SK-N-MC (cell line): ENCODE results near the gene GNPAT.

Source experiments
- DNase-seq: peaks from one replicate; pipeline ENCODE4 v3.0.0-alpha.2; 2011; ENCODE audit warnings: low read depth, low spot score
- H3K27ac ChIP-seq: fragments of 200-600 bp; sonication (generic); 2 replicates; pipeline ENCODE4 v1.5.1; 2016; ENCODE audit warnings: mixed run types
- H3K36me3 ChIP-seq: fragments of 200-600 bp; sonication (generic); 2 replicates; pipeline ENCODE4 v1.6.1; 2017; ENCODE audit warnings: antibody characterized with exemption, low read length, mixed read lengths; ENCODE audit not compliant: insufficient read depth
- H3K4me3 ChIP-seq: fragments of 200-600 bp; sonication (generic); 2 replicates; pipeline ENCODE4 v1.5.1; 2016
- H3K9ac ChIP-seq: fragments of 200-600 bp; sonication (generic); 2 replicates; pipeline ENCODE4 v1.8.0; 2017; ENCODE audit warnings: mixed run types, mixed read lengths; ENCODE audit not compliant: insufficient read length
- H3K9me3 ChIP-seq: fragments of 200-600 bp; sonication (generic); 2 replicates; pipeline ENCODE4 v1.6.1; 2017; ENCODE audit warnings: low read depth, mild to moderate bottlenecking, antibody characterized with exemption, low read length, moderate library complexity, mixed read lengths
- EZH2 ChIP-seq: fragments of 200-600 bp; sonication (generic); IDR thresholded peaks from one replicate; pipeline ENCODE4 v1.6.1; 2017; ENCODE audit warnings: antibody characterized with exemption
- FOXP2 ChIP-seq: optimal IDR thresholded peaks from 2 replicates; pipeline ENCODE3; 2011; ENCODE audit warnings: mild to moderate bottlenecking, moderate library complexity; ENCODE audit not compliant: insufficient read depth; ENCODE audit errors: extremely low read length, control extremely low read depth
- POLR2AphosphoS5 ChIP-seq: IDR thresholded peaks from 2 replicates; pipeline ENCODE4 v1.6.1; 2012; ENCODE audit warnings: mild to moderate bottlenecking, low read depth, low read length, borderline replicate concordance

The GNPAT gene

GRCh38 chr1:231218078-231218477, 22.9 kb upstream of the GNPAT start:
- no peak overlapping the region for H3K9ac ChIP-seq
- H3K9me3 ChIP-seq = no peaks in the 10 kb centered on the region
- H3K27ac ChIP-seq = no peak overlapping the region
- DNase-seq = no peak
- TF ChIP-seq FOXP2 = no peak
- TF ChIP-seq POLR2AphosphoS5 = no peak
- no peak for TF ChIP-seq EZH2
- H3K36me3 ChIP-seq = no peaks in the 10 kb centered on the region; the same call in 1 of the 2 replicates
- no peak overlapping the region for H3K4me3 ChIP-seq

DNA sequence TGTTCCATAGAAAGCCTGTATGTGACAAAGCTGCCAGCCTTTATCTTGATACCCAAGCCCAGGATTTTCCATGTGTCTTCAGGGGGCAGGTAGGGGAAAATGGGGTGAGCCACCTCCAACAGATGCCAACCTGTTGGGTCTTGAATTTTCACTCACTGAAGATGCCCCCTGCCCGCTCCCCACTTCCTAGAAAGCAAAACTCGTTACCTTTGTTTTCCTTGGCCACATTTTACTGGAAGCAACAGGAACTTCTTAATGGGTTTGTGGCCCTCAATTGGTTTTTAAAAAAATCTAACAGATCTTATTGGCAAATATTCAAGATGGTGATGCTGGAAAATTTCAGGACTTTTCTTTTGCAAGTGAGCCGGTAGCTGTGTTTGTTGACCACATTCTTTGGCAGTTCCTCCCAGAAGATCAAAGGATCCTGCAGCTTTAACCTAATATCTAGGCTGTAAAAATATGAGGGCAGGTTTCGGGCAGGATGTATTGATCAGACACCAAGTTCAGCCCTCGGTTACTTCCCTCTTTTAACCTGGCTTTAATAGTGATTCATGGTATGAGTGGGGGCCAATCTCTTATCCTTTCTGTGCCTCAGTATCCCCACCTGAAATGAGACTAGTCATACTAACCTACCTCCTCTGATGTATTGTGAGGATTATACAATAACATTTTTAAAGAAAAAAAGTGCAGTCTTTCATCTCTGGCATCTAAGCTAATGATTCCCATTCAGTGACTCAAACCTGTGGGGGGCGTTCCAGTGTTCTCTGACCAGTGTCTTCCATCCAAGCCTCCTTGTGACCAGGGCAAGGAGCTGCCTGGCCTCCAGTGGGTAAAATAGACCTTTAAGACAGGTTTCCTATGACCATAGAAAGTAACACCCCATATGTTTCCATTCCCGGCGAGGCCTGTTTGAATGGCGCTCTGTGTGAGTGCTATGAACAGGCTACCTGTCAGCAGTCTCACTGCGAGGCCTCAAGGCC, 21.3 kb upstream of the GNPAT start:
- H3K36me3 ChIP-seq = peaks cover 12% of the 10 kb centered on the region
- TF ChIP-seq POLR2AphosphoS5 = no peak
- no peak for TF ChIP-seq FOXP2
- TF ChIP-seq EZH2 = no peak
- no peak overlapping the region for H3K9ac ChIP-seq
- no peak overlapping the region for H3K4me3 ChIP-seq
- DNase-seq = no peak
- no peaks in the 10 kb centered on the region for H3K9me3 ChIP-seq
- H3K27ac ChIP-seq = no peak overlapping the region

GRCh38 chr1:231220801-231221200, 20.2 kb upstream of the GNPAT start:
- no peak overlapping the region for H3K27ac ChIP-seq
- TF ChIP-seq FOXP2 (no peak), EZH2 (no peak), POLR2AphosphoS5 (no peak)
- no peak overlapping the region for H3K4me3 ChIP-seq
- H3K36me3 ChIP-seq = peaks cover 23% of the 10 kb centered on the region
- H3K9ac ChIP-seq = no peak overlapping the region
- no peak for DNase-seq
- no peaks in the 10 kb centered on the region for H3K9me3 ChIP-seq

DNA sequence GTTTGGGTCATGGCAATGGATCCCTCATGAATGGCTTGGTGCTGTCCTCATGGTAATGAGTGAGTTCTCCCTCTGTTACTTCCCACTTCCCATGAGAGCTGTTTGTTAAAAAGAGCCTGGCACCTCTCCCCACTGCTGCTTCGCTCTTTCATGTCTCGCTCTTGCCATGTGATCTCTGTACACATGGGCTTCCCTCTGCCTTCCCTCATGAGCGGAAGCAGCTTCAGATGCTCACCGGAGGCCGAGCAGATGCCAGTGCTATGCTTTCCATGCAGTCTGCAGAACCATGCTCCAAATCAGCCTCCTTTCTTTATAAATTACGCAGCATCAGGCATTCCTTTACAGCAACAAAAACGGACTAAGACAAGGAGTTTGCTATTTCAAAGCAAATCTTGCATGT, 14.9 kb upstream of the GNPAT start:
- H3K9ac ChIP-seq = no peak overlapping the region
- DNase-seq = no peak
- H3K4me3 ChIP-seq = no peak overlapping the region
- H3K36me3 ChIP-seq = peaks cover 52% of the 10 kb centered on the region
- H3K9me3 ChIP-seq = no peaks in the 10 kb centered on the region
- no peak for TF ChIP-seq FOXP2
- H3K27ac ChIP-seq = no peak overlapping the region

GRCh38 chr1:231231511-231231910, 9.5 kb upstream of the GNPAT start:
- H3K9me3 ChIP-seq = no peaks in the 10 kb centered on the region
- peaks cover 29% of the 10 kb centered on the region for H3K36me3 ChIP-seq
- H3K4me3 ChIP-seq = no peak overlapping the region
- no peak for TF ChIP-seq EZH2
- TF ChIP-seq POLR2AphosphoS5 = no peak
- TF ChIP-seq FOXP2 = no peak
- no peak overlapping the region for H3K27ac ChIP-seq
- DNase-seq = no peak
- no peak overlapping the region for H3K9ac ChIP-seq

- no peak for DNase-seq
- Histone ChIP-seq H3K9ac (no peak overlapping the region), H3K9me3 (no peaks in the 10 kb centered on the region), H3K27ac (no peak overlapping the region), H3K36me3 (peaks cover 34% of the 10 kb centered on the region), H3K4me3 (no peak overlapping the region)
- no peak for TF ChIP-seq EZH2
- TF ChIP-seq POLR2AphosphoS5 = no peak
- TF ChIP-seq FOXP2 = no peak
Observed at GRCh38 chr1:231232870-231233734, 7.9 kb upstream of the GNPAT start.

- no peak overlapping the region for H3K4me3 ChIP-seq
- no peak overlapping the region for H3K27ac ChIP-seq
- no peak for DNase-seq
- no peaks in the 10 kb centered on the region for H3K9me3 ChIP-seq
- no peak for TF ChIP-seq EZH2
- no peak for TF ChIP-seq FOXP2
- TF ChIP-seq POLR2AphosphoS5 = no peak
- H3K36me3 ChIP-seq = peaks cover 40% of the 10 kb centered on the region
- H3K9ac ChIP-seq = no peak overlapping the region
Observed at GRCh38 chr1:231233735-231234417, 7.1 kb upstream of the GNPAT start.

- DNase-seq = no peak
- Histone ChIP-seq H3K9ac (no peak overlapping the region), H3K36me3 (peaks cover 39% of the 10 kb centered on the region), H3K4me3 (no peak overlapping the region), H3K27ac (no peak overlapping the region), H3K9me3 (no peaks in the 10 kb centered on the region)
- TF ChIP-seq EZH2 (no peak), FOXP2 (no peak), POLR2AphosphoS5 (no peak)
Observed at GRCh38 chr1:231234506-231234905, 6.5 kb upstream of the GNPAT start.
